ENCODE measurements around the gene RNF130.

DNA sequence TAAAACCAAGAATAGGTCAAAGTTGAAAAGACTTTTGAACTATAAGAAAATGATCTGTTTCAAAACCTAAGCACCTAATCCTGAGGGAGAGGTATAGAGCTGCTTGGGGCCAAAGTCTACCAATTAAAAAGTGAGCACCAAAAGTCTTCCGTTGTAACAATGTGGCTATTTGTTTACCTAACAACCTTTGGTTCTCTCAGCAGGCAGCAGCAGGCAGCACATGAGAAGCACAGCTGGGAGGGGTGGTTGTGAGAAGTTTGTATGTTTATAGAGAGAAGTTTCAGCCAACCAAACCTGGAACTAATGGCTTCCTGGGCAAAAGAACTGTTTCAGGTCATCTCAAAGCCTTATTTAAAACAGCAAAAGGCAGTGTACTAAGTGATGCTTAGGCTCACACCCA is 104.1 kb downstream of the RNF130 start:
- TF ChIP-seq, protein P1, sequence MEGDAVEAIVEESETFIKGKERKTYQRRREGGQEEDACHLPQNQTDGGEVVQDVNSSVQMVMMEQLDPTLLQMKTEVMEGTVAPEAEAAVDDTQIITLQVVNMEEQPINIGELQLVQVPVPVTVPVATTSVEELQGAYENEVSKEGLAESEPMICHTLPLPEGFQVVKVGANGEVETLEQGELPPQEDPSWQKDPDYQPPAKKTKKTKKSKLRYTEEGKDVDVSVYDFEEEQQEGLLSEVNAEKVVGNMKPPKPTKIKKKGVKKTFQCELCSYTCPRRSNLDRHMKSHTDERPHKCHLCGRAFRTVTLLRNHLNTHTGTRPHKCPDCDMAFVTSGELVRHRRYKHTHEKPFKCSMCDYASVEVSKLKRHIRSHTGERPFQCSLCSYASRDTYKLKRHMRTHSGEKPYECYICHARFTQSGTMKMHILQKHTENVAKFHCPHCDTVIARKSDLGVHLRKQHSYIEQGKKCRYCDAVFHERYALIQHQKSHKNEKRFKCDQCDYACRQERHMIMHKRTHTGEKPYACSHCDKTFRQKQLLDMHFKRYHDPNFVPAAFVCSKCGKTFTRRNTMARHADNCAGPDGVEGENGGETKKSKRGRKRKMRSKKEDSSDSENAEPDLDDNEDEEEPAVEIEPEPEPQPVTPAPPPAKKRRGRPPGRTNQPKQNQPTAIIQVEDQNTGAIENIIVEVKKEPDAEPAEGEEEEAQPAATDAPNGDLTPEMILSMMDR (IDR thresholded peaks at IDR 0.05) = no peak
- no peak for TF ChIP-seq POLR2AphosphoS5 (IDR thresholded peaks at IDR 0.05; ENCODE audit: insufficient read depth in 1 of 2, low read depth in 1 of 2)
- no peak for TF ChIP-seq POLR2A (IDR thresholded peaks at IDR 0.05)

Data from vagina (tissue), 2 donors.